Measurements from ENCODE around the gene IGSF8.

The IGSF8 gene, protein sequence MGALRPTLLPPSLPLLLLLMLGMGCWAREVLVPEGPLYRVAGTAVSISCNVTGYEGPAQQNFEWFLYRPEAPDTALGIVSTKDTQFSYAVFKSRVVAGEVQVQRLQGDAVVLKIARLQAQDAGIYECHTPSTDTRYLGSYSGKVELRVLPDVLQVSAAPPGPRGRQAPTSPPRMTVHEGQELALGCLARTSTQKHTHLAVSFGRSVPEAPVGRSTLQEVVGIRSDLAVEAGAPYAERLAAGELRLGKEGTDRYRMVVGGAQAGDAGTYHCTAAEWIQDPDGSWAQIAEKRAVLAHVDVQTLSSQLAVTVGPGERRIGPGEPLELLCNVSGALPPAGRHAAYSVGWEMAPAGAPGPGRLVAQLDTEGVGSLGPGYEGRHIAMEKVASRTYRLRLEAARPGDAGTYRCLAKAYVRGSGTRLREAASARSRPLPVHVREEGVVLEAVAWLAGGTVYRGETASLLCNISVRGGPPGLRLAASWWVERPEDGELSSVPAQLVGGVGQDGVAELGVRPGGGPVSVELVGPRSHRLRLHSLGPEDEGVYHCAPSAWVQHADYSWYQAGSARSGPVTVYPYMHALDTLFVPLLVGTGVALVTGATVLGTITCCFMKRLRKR

GRCh38 chr1:160097911-160098851 is at the start of gene IGSF8:
Gene IGSF8, minus strand, starts transcription at chr1:160098619. Its CDS starts 147 bp downstream, at chr1:160098472.
- DNase-seq (ENCODE audit: low spot score): peak; percentile 91

- DNase-seq (ENCODE audit: low spot score): no peak
Observed at GRCh38 chr1:160148121-160148520, 49.7 kb upstream of the IGSF8 start.

DNA sequence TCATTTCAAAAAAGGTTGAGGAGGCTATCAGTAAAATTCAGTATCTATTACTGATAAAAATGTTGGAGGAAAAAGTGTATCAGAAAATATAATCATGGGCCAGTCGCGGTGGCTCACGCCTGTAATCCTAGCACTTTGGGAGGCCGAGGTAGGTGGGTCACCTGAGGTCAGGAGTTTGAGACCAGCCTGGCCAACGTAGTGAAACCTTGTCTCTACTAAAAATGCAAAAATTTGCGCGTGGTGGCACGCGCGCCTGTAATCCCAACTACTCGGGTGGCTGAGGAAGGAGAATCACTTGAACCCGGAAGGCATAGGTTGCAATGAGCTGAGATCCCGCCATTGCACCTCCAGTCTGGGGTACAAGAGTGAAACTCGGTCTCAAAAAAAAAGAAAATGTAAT is 47.7 kb upstream of the IGSF8 start:
- no peak for DNase-seq (ENCODE audit: low spot score)

DNA sequence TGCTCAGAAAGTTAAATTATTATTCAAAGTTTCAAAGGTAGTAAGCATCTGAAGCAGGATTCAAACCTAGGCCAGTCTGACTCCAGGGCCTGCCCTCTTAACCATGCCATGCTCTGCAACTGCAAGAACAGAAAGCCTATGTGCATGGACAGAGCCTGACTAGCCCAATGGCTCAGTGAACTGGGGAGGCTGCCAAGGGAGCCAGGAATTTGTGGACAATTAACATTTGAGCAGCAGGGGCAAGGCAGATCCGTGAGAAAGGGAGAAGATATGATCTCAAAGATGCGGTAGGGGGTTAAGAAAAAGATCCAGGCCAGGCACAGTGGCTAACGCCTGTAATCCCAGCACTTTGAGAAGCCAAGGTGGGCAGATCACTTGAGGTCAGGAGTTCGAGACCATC is 46.5 kb upstream of the IGSF8 start:
- no peak for DNase-seq (ENCODE audit: low spot score)

- DNase-seq (ENCODE audit: low spot score): no peak
Observed at GRCh38 chr1:160143695-160144094, 45.3 kb upstream of the IGSF8 start.

- DNase-seq (ENCODE audit: low spot score): no peak
Observed at GRCh38 chr1:160139840-160140239, 41.4 kb upstream of the IGSF8 start.

- no peak for DNase-seq (ENCODE audit: low spot score)
Observed at GRCh38 chr1:160137216-160137862, 38.9 kb upstream of the IGSF8 start.

DNA sequence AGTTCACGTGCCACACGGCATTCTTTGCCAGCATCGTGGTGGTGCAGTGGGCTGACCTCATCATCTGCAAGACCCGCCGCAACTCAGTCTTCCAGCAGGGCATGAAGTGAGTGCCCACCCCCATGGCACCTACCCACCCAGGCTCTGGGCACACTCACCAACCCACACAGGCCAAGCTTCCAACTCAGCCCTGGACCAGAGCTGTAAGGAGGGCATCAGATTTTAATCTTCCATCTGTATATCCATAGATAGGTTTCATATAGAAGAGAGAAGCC is 38.4 kb upstream of the IGSF8 start:
- DNase-seq (ENCODE audit: low spot score): no peak

- no peak for DNase-seq (ENCODE audit: low spot score)
Observed at GRCh38 chr1:160136121-160136925, 37.9 kb upstream of the IGSF8 start.

- no peak for DNase-seq (ENCODE audit: low spot score)
Observed at GRCh38 chr1:160134791-160135572, 36.6 kb upstream of the IGSF8 start.

GRCh38 chr1:160133990-160134770 is 35.8 kb upstream of the IGSF8 start:
- DNase-seq (ENCODE audit: low spot score): no peak

DNA sequence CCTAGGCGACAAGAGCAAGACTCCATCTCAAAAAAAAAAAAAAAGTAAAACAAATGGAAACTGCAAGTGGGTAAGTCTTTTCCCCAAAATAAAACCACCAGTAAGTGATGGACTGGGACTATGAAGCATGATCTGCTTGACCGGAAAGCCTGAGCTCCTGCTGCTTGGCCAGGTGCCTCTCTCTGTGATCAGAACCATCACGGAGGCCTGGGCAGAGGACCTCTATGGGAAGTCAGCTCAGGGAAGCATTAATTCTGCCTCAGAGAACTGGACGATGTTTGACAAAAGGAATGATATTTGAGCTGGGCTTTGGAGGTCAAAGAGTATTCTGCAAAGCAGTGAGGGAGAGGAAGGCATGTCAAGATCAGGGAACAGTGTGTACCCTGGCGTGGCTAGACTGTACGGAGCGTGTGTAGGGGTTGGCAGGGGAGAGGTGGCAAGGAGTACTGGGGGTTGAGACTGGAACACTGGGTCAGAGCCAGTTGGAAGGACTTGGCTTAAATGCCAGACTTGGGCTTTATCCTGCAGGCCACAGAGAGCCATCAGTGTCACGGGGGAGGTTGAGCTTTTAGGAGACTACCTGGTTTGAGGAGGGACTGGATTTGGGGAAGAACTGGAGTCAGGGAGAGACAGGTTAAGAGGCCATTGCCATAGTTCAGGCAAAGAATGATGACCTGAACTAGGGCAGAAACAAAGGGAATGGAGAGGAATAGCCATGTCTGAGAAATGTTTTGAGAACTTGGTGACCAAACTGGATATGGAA is 33.6 kb upstream of the IGSF8 start:
- DNase-seq (ENCODE audit: low spot score): no peak

GRCh38 chr1:160130939-160131338 is 32.5 kb upstream of the IGSF8 start:
- no peak for DNase-seq (ENCODE audit: low spot score)

GRCh38 chr1:160130486-160130885 is 32.1 kb upstream of the IGSF8 start:
- no peak for DNase-seq (ENCODE audit: low spot score)

- DNase-seq (ENCODE audit: low spot score): no peak
Observed at GRCh38 chr1:160129966-160130365, 31.5 kb upstream of the IGSF8 start.

GRCh38 chr1:160129558-160129957 is 31.1 kb upstream of the IGSF8 start:
- no peak for DNase-seq (ENCODE audit: low spot score)

- no peak for DNase-seq (ENCODE audit: low spot score)
Observed at GRCh38 chr1:160129046-160129445, 30.6 kb upstream of the IGSF8 start.

DNA sequence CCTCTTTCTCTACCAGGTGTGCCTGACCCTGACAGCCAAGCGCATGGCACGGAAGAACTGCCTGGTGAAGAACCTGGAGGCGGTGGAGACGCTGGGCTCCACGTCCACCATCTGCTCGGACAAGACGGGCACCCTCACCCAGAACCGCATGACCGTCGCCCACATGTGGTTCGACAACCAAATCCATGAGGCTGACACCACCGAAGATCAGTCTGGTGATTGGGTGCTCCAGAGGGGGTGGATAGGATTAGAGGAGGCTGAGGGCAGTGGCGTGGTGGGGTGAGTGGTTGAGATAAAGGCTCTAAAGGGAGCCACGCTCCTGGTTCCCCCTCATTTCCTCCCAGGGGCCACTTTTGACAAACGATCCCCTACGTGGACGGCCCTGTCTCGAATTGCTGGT is 30.2 kb upstream of the IGSF8 start:
- DNase-seq (ENCODE audit: low spot score): no peak

- DNase-seq (ENCODE audit: low spot score): no peak
Observed at GRCh38 chr1:160127865-160128523, 29.6 kb upstream of the IGSF8 start.

All from NAMALWA (cell line).